ENCODE data around the gene DNAJB6. TPM values are rescaled to one million over a fixed set of nuclear protein-coding genes. Genes with fewer than 3 reads are reported as not detected.
A peak's percentile ranks its signal among the peaks of the same experiment; 100 is the strongest.

Gene DNAJB6
- total RNA-seq, 1 donor from 2014 or later: 103 TPM

GRCh38 chr7:157413881-157414701 is 77.3 kb downstream of the DNAJB6 start:
- H3K27ac ChIP-seq: no peak overlapping the region
- no peaks in the 10 kb centered on the region for H3K27me3 ChIP-seq (ENCODE audit: low read depth)
- no peaks in the 10 kb centered on the region for H3K4me1 ChIP-seq
- no peak for DNase-seq
- intact Hi-C loops (cut with DNase I): no loop called here
- no peak overlapping the region for H3K4me3 ChIP-seq
- no peak for ATAC-seq
- H3K9me3 ChIP-seq: no peaks in the 10 kb centered on the region
- TF ChIP-seq, protein P1, sequence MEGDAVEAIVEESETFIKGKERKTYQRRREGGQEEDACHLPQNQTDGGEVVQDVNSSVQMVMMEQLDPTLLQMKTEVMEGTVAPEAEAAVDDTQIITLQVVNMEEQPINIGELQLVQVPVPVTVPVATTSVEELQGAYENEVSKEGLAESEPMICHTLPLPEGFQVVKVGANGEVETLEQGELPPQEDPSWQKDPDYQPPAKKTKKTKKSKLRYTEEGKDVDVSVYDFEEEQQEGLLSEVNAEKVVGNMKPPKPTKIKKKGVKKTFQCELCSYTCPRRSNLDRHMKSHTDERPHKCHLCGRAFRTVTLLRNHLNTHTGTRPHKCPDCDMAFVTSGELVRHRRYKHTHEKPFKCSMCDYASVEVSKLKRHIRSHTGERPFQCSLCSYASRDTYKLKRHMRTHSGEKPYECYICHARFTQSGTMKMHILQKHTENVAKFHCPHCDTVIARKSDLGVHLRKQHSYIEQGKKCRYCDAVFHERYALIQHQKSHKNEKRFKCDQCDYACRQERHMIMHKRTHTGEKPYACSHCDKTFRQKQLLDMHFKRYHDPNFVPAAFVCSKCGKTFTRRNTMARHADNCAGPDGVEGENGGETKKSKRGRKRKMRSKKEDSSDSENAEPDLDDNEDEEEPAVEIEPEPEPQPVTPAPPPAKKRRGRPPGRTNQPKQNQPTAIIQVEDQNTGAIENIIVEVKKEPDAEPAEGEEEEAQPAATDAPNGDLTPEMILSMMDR (IDR thresholded peaks at IDR 0.05): no peak
- peaks cover 83% of the 10 kb centered on the region for H3K36me3 ChIP-seq

DNA sequence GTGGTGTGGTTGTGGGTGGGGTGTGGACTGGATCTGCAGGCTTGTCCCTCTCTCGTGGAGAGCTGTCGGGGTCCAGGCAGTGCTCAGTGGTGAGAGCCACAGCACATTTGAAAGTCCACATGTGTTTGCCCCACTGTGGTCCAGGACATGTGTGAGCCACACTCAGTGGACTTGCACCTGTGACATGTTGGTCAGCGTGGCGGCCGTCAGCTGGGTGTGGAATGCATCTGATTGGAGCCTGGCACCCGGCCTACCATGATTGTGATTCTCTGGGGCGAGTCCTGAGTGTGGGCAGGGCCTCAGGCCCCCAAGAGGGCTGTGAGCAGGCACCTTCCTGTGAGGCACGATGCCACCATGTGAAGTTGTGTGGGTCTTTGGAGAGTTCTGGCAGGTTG is 77.9 kb downstream of the DNAJB6 start:
- Histone ChIP-seq H3K4me1 (no peaks in the 10 kb centered on the region), H3K36me3 (peaks cover 80% of the 10 kb centered on the region), H3K27ac (no peak overlapping the region), H3K9me3 (no peaks in the 10 kb centered on the region), H3K4me3 (no peak overlapping the region), H3K27me3 (ENCODE audit: low read depth) (no peaks in the 10 kb centered on the region)
- intact Hi-C loops (cut with DNase I): no loop called here
- TF ChIP-seq, protein P1 (IDR thresholded peaks at IDR 0.05): no peak
- DNase-seq (no peak), ATAC-seq (no peak)

GRCh38 chr7:157415486-157415885 is 78.7 kb downstream of the DNAJB6 start:
- DNase-seq (no peak), ATAC-seq (no peak)
- Histone ChIP-seq H3K4me1 (no peaks in the 10 kb centered on the region), H3K27ac (no peak overlapping the region), H3K36me3 (peaks cover 73% of the 10 kb centered on the region), H3K27me3 (ENCODE audit: low read depth) (no peaks in the 10 kb centered on the region), H3K4me3 (no peak overlapping the region), H3K9me3 (no peaks in the 10 kb centered on the region)
- intact Hi-C loops (cut with DNase I): no loop called here
- TF ChIP-seq, protein P1 (IDR thresholded peaks at IDR 0.05): no peak

DNA sequence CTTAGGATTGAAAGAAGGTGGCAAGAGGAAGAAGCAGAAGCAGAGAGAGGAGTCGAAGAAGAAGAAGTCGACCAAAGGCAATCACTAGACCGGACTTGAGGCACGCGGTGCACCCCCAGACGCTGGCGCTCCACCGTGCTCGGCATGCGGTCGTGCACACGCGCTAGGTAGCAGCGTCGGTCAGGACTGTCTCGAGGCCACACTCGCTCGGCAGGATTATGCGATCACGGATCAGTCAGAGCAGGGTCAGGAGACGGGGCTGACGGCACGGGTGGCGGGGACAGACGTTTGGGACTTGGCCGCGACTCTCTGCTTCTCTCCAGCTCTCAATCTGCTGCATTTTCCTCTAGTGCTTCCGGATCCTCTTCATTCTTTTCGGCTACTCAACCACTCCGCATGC is 79.2 kb downstream of the DNAJB6 start:
- ATAC-seq (no peak), DNase-seq (no peak)
- Histone ChIP-seq H3K4me3 (no peak overlapping the region), H3K27me3 (ENCODE audit: low read depth) (no peaks in the 10 kb centered on the region), H3K9me3 (no peaks in the 10 kb centered on the region), H3K4me1 (no peaks in the 10 kb centered on the region), H3K27ac (no peak overlapping the region), H3K36me3 (peaks cover 67% of the 10 kb centered on the region)
- TF ChIP-seq, protein P1 (IDR thresholded peaks at IDR 0.05): no peak
- intact Hi-C loops (cut with DNase I): no loop called here

DNA sequence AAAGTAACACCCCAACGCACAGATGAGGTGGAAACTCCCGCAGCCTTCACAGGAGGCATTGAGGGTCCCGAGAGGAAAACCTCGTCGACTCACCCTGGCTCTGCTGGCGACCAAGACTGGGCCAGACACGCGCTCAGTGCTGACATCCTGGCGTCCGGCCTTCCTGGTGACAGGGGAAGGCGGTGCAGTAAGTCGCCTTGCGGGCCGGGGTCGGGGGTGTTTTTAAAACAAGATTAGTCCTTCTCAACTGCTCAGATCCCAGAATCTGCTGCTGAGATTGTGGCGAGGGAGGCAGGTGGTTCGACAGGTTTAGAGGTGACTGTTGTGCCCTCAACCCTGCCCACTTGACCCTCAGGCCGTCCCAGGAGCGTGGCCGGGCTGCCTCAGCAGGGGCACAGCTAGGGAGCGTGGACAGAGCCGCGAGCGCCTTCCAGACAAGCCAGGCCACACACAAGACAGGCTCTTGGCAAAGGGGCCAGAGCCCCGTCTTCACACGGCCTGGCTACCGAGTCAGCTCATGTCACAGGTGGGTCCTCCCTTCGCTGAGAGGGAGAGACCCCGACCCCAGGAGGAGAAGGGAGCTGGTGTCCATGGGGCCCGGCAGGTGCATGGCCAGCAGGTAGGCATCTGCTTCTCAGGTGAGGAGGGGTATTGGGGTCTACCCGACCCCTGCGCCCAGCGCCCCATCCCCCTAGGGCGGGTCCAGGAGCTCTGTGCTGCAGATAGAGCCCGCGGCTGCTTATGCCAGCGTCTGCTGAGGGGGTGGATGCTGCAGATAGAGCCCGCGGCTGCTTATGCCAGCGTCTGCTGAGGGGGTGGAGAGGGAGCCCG is 81.6 kb downstream of the DNAJB6 start:
- no peaks in the 10 kb centered on the region for H3K9me3 ChIP-seq
- H3K36me3 ChIP-seq: peaks cover 52% of the 10 kb centered on the region
- peak in 1 of 2 donors; percentile 11 for ATAC-seq

More for the DNA sequence above, 81.6 kb downstream of the DNAJB6 start:
- TF ChIP-seq, protein P1 (IDR thresholded peaks at IDR 0.05): no peak
- intact Hi-C loops (cut with DNase I): no loop called here
- Histone ChIP-seq H3K4me1 (no peaks in the 10 kb centered on the region), H3K27ac (no peak overlapping the region), H3K27me3 (ENCODE audit: low read depth) (no peaks in the 10 kb centered on the region), H3K4me3 (no peak overlapping the region)
- no peak for DNase-seq

All from lower lobe of right lung (tissue), 2 donors.